AG20443 (cell line): ENCODE measurements around the gene LRRC41.
A peak's percentile ranks its signal among the peaks of the same experiment; 100 is the strongest.
"Not testable (repeated sequence)": the region's sequence is repeated elsewhere in the genome, so short reads cannot be mapped to it uniquely, and the experiment has no call there.

Experiments
- DNase-seq: peaks from one replicate; pipeline ENCODE4 v3.0.0; 2012; ENCODE audit warnings: low spot score, mixed read lengths

LRRC41 gene

GRCh38 chr1:46285730-46286477, 17.5 kb downstream of the LRRC41 start:
- DNase-seq, result no peak

- no peak for DNase-seq
Observed at GRCh38 chr1:46284597-46285564, 18.5 kb downstream of the LRRC41 start.

GRCh38 chr1:46284058-46284457, 19.4 kb downstream of the LRRC41 start:
- no peak for DNase-seq

- no peak for DNase-seq
Observed at GRCh38 chr1:46281021-46281420, 22.4 kb downstream of the LRRC41 start.

GRCh38 chr1:46280092-46280491, 23.3 kb downstream of the LRRC41 start:
- DNase-seq, result no peak

- no peak for DNase-seq
Observed at GRCh38 chr1:46278807-46279206, 24.6 kb downstream of the LRRC41 start.

- DNase-seq, result no peak
Observed at GRCh38 chr1:46277658-46278373, 25.6 kb downstream of the LRRC41 start.

GRCh38 chr1:46275030-46275337, 28.4 kb downstream of the LRRC41 start:
- no peak for DNase-seq

GRCh38 chr1:46274225-46275029, 29.0 kb downstream of the LRRC41 start:
- no peak for DNase-seq

- DNase-seq, result no peak
Observed at GRCh38 chr1:46268578-46268977, 34.8 kb downstream of the LRRC41 start.

GRCh38 chr1:46263146-46263545, 40.3 kb downstream of the LRRC41 start:
- no peak for DNase-seq

- no peak for DNase-seq
Observed at GRCh38 chr1:46262508-46262907, 40.9 kb downstream of the LRRC41 start.

- no peak for DNase-seq
Observed at GRCh38 chr1:46256523-46256922, 46.9 kb downstream of the LRRC41 start.

- DNase-seq, result no peak
Observed at GRCh38 chr1:46254668-46255067, 48.7 kb downstream of the LRRC41 start.

- DNase-seq, result no peak
Observed at GRCh38 chr1:46248122-46248920, 55.1 kb downstream of the LRRC41 start.

GRCh38 chr1:46247436-46248121, 55.8 kb downstream of the LRRC41 start, which contains the start of gene RAD54L:
TSS of gene RAD54L (plus strand) at chr1:46247763. CDS start at chr1:46248406, 643 bp downstream.
- peak; percentile 99 for DNase-seq

- peak; percentile 60 for DNase-seq
Observed at GRCh38 chr1:46246548-46247435, 56.6 kb downstream of the LRRC41 start.

GRCh38 chr1:46246136-46246535, 57.3 kb downstream of the LRRC41 start:
- DNase-seq, result not testable (repeated sequence)
